HG02840 (cell line): ENCODE data around the gene ANKDD1A.

Experiments
- ATAC-seq: cut with Tn5 transposase; IDR thresholded peaks from one replicate; pipeline ENCODE4 v1.9.1; 2021; ENCODE audit warnings: mild to moderate bottlenecking, moderate library complexity, moderate number of reproducible peaks; ENCODE audit not compliant: unreplicated experiment, low FRiP score

ANKDD1A gene

GRCh38 chr15:64959128-64959527 lies 47.4 kb downstream of the ANKDD1A start:
- no peak for ATAC-seq

GRCh38 chr15:64960153-64960552 lies 48.5 kb downstream of the ANKDD1A start:
- no peak for ATAC-seq

- no peak for ATAC-seq
Measured at GRCh38 chr15:64961013-64961412, 49.3 kb downstream of the ANKDD1A start.

GRCh38 chr15:64969401-64969800 lies 57.7 kb downstream of the ANKDD1A start:
- ATAC-seq: no peak

GRCh38 chr15:64970698-64971097 lies 59.0 kb downstream of the ANKDD1A start:
- ATAC-seq: no peak

GRCh38 chr15:64975390-64975789 lies 63.7 kb downstream of the ANKDD1A start:
- no peak for ATAC-seq

GRCh38 chr15:64979252-64979710 lies 67.6 kb downstream of the ANKDD1A start:
- no peak for ATAC-seq

- ATAC-seq: no peak
Measured at GRCh38 chr15:64981812-64982431, 70.2 kb downstream of the ANKDD1A start.

GRCh38 chr15:64982472-64982871 lies 70.8 kb downstream of the ANKDD1A start:
- ATAC-seq: no peak

GRCh38 chr15:64985366-64986033 lies 73.8 kb downstream of the ANKDD1A start:
- no peak for ATAC-seq

- ATAC-seq: no peak
Measured at GRCh38 chr15:64987136-64987535, 75.4 kb downstream of the ANKDD1A start.

- ATAC-seq: peak; percentile 96
Measured at GRCh38 chr15:64989416-64990167, 77.9 kb downstream of the ANKDD1A start, which contains the start of gene SPG21. TSS of gene SPG21 (minus strand) at chr15:64989914. CDS start at chr15:64983569, 6,345 bp downstream.

- ATAC-seq: no peak
Measured at GRCh38 chr15:64990168-64990470, 78.4 kb downstream of the ANKDD1A start.

GRCh38 chr15:64991536-64992135 lies 79.9 kb downstream of the ANKDD1A start:
- no peak for ATAC-seq

- no peak for ATAC-seq
Measured at GRCh38 chr15:64993290-64993689, 81.6 kb downstream of the ANKDD1A start.

- ATAC-seq: no peak
Measured at GRCh38 chr15:64997066-64997465, 85.4 kb downstream of the ANKDD1A start.

GRCh38 chr15:64997745-64998375 lies 86.2 kb downstream of the ANKDD1A start:
- ATAC-seq: no peak

GRCh38 chr15:65004993-65005392 lies 93.3 kb downstream of the ANKDD1A start:
- ATAC-seq: no peak

- ATAC-seq: no peak
Measured at GRCh38 chr15:65006876-65007275, 95.2 kb downstream of the ANKDD1A start.
